ENCODE measurements around the gene SPAG7. TPM values are rescaled to one million over a fixed set of nuclear protein-coding genes. Genes with fewer than 3 reads are reported as not detected.
A peak's percentile ranks its signal among the peaks of the same experiment; 100 is the strongest.

The SPAG7 gene
- total RNA-seq, 4 donors from 2014 or later: 78.6 to 114 (median 91.0) TPM

GRCh38 chr17:5002121-5002788, 34.6 kb upstream of the SPAG7 start:
- H3K36me3 ChIP-seq: peaks cover 6 to 63% of the 10 kb centered on the region in 2 donors
- intact Hi-C loops (cut with DNase I; ENCODE audit: low total_unique reads) (loop anchor here (2.0 to 5.0 kb wide), 2 partner anchors 25 to 120 kb away; no protein-coding TSS in a partner anchor), in situ Hi-C loops (cut with MboI; ENCODE audit: low sequenced_read_pairs in 4 of 4) (no loop called here)
- no peaks in the 10 kb centered on the region for H3K9me3 ChIP-seq
- ATAC-seq (peak; percentile 20 to 23), DNase-seq (peak; percentile 71 to 84)
- peak overlapping the region in 2 of 4 donors; percentile 8 to 19 for H3K4me3 ChIP-seq
- H3K27ac ChIP-seq: peak overlapping the region; percentile 98 to 99 (median 99)
- no peaks in the 10 kb centered on the region for H3K27me3 ChIP-seq
- H3K4me1 ChIP-seq: peaks cover 36 to 44% of the 10 kb centered on the region in 2 donors
- TF ChIP-seq CTCF (IDR thresholded peaks at IDR 0.05 in 4 of 5, conservative IDR thresholded peaks at IDR 0.05 in 1 of 5) (no peak), POLR2A (IDR thresholded peaks at IDR 0.05) (peak; percentile 11 to 45)

DNA sequence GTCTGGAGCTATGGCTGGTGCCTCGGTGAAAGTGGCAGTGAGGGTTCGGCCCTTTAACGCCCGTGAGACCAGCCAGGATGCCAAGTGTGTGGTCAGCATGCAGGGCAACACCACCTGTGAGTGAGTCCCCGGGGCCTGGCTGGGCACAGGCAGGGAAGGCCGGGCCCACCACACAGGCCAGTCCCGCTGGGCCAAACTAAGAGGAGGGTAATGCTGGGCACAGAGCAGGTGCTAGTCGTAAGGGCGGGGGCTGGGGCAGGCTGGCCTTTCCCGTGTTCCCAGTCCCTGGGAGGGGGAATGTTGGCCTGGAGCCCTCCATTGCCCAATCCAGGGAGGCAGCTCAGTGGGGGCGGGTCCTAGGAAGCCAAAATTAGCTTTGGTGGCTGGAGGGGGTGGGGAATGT, 32.6 kb upstream of the SPAG7 start:
- Histone ChIP-seq H3K36me3 (peaks cover 6 to 42% of the 10 kb centered on the region in 2 donors), H3K27me3 (no peaks in the 10 kb centered on the region), H3K9me3 (no peaks in the 10 kb centered on the region), H3K27ac (peak overlapping the region; percentile 98 to 99 (median 99)), H3K4me3 (peak overlapping the region; percentile 80 to 99 (median 96)), H3K4me1 (peaks cover 44 to 52% of the 10 kb centered on the region in 2 donors)
- peak; percentile 35 to 42 for ATAC-seq
- TF ChIP-seq POLR2A (IDR thresholded peaks at IDR 0.05): peak; percentile 92
- TF ChIP-seq CTCF (IDR thresholded peaks at IDR 0.05 in 4 of 5, conservative IDR thresholded peaks at IDR 0.05 in 1 of 5): no peak
- in situ Hi-C loops (cut with MboI; ENCODE audit: low sequenced_read_pairs in 4 of 4) (no loop called here), intact Hi-C loops (cut with DNase I; ENCODE audit: low total_unique reads) (loop anchor here (1.0 to 5.0 kb wide), 3 partner anchors 52 to 122 kb away; partner anchors contain the start of genes PFN1, RNF167 and SLC25A11)
- peak; percentile 96 to 99 for DNase-seq

DNA sequence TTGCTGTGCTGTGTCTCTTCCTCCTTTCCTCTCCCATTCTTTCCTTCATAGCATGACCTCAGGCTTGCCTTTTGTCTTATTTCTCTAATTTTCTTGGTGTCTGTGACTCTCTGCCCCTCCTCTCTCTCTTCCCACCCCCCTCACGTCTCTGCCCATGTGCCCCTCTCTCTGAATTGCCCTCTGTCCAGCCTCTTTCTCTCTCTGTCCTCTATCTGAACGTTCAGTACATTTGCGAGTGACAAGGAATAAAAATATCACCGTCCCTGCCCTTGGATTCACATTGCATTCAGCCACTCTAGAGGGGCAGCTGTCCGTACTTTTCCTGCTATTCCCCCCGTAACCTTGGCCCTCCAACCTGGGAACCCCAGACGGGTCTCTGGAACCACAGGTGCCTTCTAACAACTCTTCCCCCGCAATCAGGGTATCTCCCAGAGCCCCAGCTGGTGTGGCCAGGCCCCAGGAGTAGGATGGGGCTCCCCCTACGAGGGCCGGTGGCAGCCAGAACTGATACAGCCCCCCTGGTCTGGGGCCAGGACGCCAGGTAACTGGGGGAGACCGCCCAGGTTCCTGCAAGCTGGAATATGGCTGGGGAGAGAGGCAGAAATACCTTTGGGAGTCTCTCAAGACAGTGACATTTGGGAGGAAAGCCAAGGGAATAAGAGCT, 31.9 kb upstream of the SPAG7 start:
- H3K27me3 ChIP-seq: no peaks in the 10 kb centered on the region
- peak overlapping the region; percentile 80 to 99 (median 96) for H3K4me3 ChIP-seq
- DNase-seq: no peak
- H3K36me3 ChIP-seq: peaks cover 3 to 36% of the 10 kb centered on the region in 2 donors
- peak overlapping the region; percentile 98 to 99 (median 99) for H3K27ac ChIP-seq
- no peak for TF ChIP-seq POLR2A (IDR thresholded peaks at IDR 0.05)
- no peak for TF ChIP-seq CTCF (IDR thresholded peaks at IDR 0.05 in 4 of 5, conservative IDR thresholded peaks at IDR 0.05 in 1 of 5)
- H3K9me3 ChIP-seq: no peaks in the 10 kb centered on the region
- peaks cover 44 to 52% of the 10 kb centered on the region in 2 donors for H3K4me1 ChIP-seq
- in situ Hi-C loops (cut with MboI; ENCODE audit: low sequenced_read_pairs in 4 of 4): no loop called here
- intact Hi-C loops (cut with DNase I; ENCODE audit: low total_unique reads): loop anchor here (1.0 to 5.0 kb wide), 3 partner anchors 51 to 123 kb away; partner anchors contain the start of genes PFN1, RNF167 and SLC25A11
- ATAC-seq: no peak

- in situ Hi-C loops (cut with MboI; ENCODE audit: low sequenced_read_pairs in 4 of 4): no loop called here
- Histone ChIP-seq H3K27me3 (no peaks in the 10 kb centered on the region), H3K27ac (peak overlapping the region; percentile 98 to 99 (median 99)), H3K36me3 (peaks cover 0 to 29% of the 10 kb centered on the region in 2 donors), H3K4me1 (peaks cover 44 to 51% of the 10 kb centered on the region in 2 donors), H3K9me3 (no peaks in the 10 kb centered on the region), H3K4me3 (peak overlapping the region; percentile 80 to 99 (median 96))
- TF ChIP-seq CTCF (IDR thresholded peaks at IDR 0.05 in 4 of 5, conservative IDR thresholded peaks at IDR 0.05 in 1 of 5) (no peak), POLR2A (IDR thresholded peaks at IDR 0.05) (peak in 1 of 2 donors; percentile 19)
- DNase-seq: peak in 1 of 2 donors; percentile 42
- intact Hi-C loops (cut with DNase I; ENCODE audit: low total_unique reads): no loop called here
- ATAC-seq: no peak
Observed at GRCh38 chr17:4998732-4999429, 31.3 kb upstream of the SPAG7 start.

Measured in gastrocnemius medialis (tissue), 4 donors.